HFFc6 (cell line): ENCODE results near the gene SLC13A1. TPM values are rescaled to one million over a fixed set of nuclear protein-coding genes. Genes with fewer than 3 reads are reported as not detected.

Experiments
- DNase-seq: peaks from one replicate; pipeline ENCODE4 v3.0.0-alpha.2; 2018
- H3K27ac Mint-ChIP-seq: 2 replicates; pipeline ENCODE4 v1.8.0; 2020; ENCODE audit warnings: mild to moderate bottlenecking, mixed read lengths
- H3K27me3 Mint-ChIP-seq: 2 replicates; pipeline ENCODE4 v1.8.0; 2021; ENCODE audit warnings: mild to moderate bottlenecking, moderate library complexity, mixed read lengths; ENCODE audit not compliant: insufficient read depth
- H3K36me3 Mint-ChIP-seq: 2 replicates; pipeline ENCODE4 v1.8.0; 2021; ENCODE audit warnings: low read depth, mixed read lengths
- H3K4me1 Mint-ChIP-seq: 2 replicates; pipeline ENCODE4 v1.8.0; 2020; ENCODE audit warnings: low read depth, mixed read lengths
- H3K4me3 Mint-ChIP-seq: 2 replicates; pipeline ENCODE4 v1.8.0; 2020; ENCODE audit warnings: mild to moderate bottlenecking, moderate library complexity, mixed read lengths
- H3K9me3 Mint-ChIP-seq: 2 replicates; pipeline ENCODE4 v1.8.0; 2020; ENCODE audit warnings: mild to moderate bottlenecking, mixed read lengths
- CTCF ChIP-seq: fragments of 200-600 bp; sonication (generic); IDR thresholded peaks from 2 replicates; pipeline ENCODE4 v1.5.0; 2021; ENCODE audit warnings: antibody characterized with exemption, mild to moderate bottlenecking
- total RNA-seq, 6 experiments: library from RNA; stranded (reverse); fragmentation: NEBNext Ultra II Directional; extraction: Animal tissue kit (Norgen Biotek cat#: 25700); gene quantifications; 2 replicates in 1 of 6; 3 replicates in 5 of 6; pipeline ENCODE4 v1.2.3, GENCODE V29; 2021

Gene SLC13A1
- total RNA-seq, 6 experiments from 2014 or later, result not detected

GRCh38 chr7:123218866-123219265 lies 19.1 kb upstream of the SLC13A1 start:
- Mint-ChIP-seq H3K27me3 (no peaks in the 10 kb centered on the region), H3K4me3 (no peak overlapping the region), H3K27ac (no peak overlapping the region), H3K9me3 (peaks cover 49% of the 10 kb centered on the region), H3K36me3 (0 out of 2 replicates have a peak, but pooled peaks cover 5% of the 10 kb centered on the region), H3K4me1 (no peaks in the 10 kb centered on the region)
- no peak for DNase-seq
- TF ChIP-seq CTCF, result no peak

DNA sequence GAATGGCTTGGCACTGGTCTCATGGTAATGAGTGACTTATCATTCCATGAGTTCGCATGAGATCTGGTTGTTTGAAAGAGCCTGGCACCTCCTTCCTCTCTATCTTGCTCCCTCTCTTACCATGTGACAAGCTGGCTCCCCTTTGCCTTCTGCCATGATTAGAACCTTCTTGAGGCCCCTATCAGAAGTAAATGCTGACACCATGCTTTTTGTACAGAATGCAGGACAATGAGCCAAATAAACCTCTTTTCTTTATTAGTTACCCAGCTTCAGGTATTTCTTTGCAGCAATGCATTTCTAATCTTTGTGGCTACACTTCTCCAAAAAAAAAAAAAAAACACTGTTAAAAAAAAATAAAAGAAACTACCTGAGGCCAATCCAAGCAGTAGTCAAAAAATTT lies 17.1 kb upstream of the SLC13A1 start:
- DNase-seq, result no peak
- no peaks in the 10 kb centered on the region for H3K27me3 Mint-ChIP-seq
- no peaks in the 10 kb centered on the region for H3K4me1 Mint-ChIP-seq
- H3K36me3 Mint-ChIP-seq, result no peaks in the 10 kb centered on the region
- no peak for TF ChIP-seq CTCF
- no peak overlapping the region for H3K27ac Mint-ChIP-seq
- no peak overlapping the region for H3K4me3 Mint-ChIP-seq
- H3K9me3 Mint-ChIP-seq, result peaks cover 28% of the 10 kb centered on the region

DNA sequence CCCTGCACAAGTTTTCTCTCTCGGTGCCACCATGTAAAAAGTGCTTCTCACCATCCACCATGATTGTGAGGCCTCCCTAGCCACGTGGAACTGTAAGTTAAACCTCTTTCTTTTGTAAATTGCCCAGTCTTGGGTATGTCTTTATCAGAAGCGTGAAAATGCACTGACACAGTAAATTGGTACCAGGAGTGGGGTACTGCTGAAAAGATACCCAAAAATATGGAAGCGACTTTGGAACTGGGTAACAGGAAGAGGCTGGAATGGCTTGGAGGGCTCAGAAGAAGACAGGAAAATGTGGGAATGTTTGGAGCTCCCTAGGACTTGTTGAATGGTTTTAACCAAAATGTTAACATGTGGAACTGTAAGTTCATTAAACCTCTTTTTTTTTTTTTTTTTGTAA lies 15.6 kb upstream of the SLC13A1 start:
- TF ChIP-seq CTCF, result no peak
- Mint-ChIP-seq H3K36me3 (no peaks in the 10 kb centered on the region), H3K27me3 (no peaks in the 10 kb centered on the region), H3K4me1 (no peaks in the 10 kb centered on the region), H3K4me3 (no peak overlapping the region), H3K9me3 (peaks cover 30% of the 10 kb centered on the region), H3K27ac (no peak overlapping the region)
- no peak for DNase-seq

- H3K27ac Mint-ChIP-seq, result no peak overlapping the region
- peaks cover 34% of the 10 kb centered on the region for H3K9me3 Mint-ChIP-seq
- H3K36me3 Mint-ChIP-seq, result no peaks in the 10 kb centered on the region
- DNase-seq, result no peak
- no peaks in the 10 kb centered on the region for H3K27me3 Mint-ChIP-seq
- no peak overlapping the region for H3K4me3 Mint-ChIP-seq
- no peak for TF ChIP-seq CTCF
- H3K4me1 Mint-ChIP-seq, result no peaks in the 10 kb centered on the region
These were observed 11.8 kb upstream of the SLC13A1 start for GRCh38 chr7:123211545-123211944.

GRCh38 chr7:123210986-123211385 lies 11.2 kb upstream of the SLC13A1 start:
- Mint-ChIP-seq H3K4me1 (no peaks in the 10 kb centered on the region), H3K27me3 (no peaks in the 10 kb centered on the region), H3K4me3 (no peak overlapping the region), H3K9me3 (peaks cover 38% of the 10 kb centered on the region), H3K27ac (no peak overlapping the region), H3K36me3 (no peaks in the 10 kb centered on the region)
- no peak for DNase-seq
- TF ChIP-seq CTCF, result no peak

DNA sequence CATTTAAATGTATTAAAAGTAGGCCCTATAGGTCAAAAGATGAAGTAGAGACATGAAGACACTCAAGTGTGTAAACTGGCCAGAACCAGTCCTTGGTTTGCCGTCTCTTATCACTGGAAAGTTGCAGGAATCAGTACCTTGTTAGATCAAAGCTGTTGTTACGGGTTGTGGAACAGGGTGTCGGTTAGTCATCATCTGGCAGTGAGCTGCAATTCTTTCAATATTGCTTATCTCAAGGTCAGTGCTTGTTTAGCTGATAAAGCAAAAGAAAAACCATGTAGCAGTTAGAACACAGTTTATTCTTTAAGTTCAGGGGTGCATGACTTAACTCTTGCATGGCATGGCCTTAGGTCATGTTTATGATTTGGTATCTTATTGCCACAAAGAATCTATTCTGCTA lies 10.0 kb upstream of the SLC13A1 start:
- Mint-ChIP-seq H3K27me3 (no peaks in the 10 kb centered on the region), H3K9me3 (peaks cover 33% of the 10 kb centered on the region), H3K4me1 (no peaks in the 10 kb centered on the region), H3K4me3 (no peak overlapping the region), H3K36me3 (no peaks in the 10 kb centered on the region), H3K27ac (no peak overlapping the region)
- DNase-seq, result no peak
- no peak for TF ChIP-seq CTCF
